ENCODE results near the gene RRAGC.

The RRAGC gene

DNA sequence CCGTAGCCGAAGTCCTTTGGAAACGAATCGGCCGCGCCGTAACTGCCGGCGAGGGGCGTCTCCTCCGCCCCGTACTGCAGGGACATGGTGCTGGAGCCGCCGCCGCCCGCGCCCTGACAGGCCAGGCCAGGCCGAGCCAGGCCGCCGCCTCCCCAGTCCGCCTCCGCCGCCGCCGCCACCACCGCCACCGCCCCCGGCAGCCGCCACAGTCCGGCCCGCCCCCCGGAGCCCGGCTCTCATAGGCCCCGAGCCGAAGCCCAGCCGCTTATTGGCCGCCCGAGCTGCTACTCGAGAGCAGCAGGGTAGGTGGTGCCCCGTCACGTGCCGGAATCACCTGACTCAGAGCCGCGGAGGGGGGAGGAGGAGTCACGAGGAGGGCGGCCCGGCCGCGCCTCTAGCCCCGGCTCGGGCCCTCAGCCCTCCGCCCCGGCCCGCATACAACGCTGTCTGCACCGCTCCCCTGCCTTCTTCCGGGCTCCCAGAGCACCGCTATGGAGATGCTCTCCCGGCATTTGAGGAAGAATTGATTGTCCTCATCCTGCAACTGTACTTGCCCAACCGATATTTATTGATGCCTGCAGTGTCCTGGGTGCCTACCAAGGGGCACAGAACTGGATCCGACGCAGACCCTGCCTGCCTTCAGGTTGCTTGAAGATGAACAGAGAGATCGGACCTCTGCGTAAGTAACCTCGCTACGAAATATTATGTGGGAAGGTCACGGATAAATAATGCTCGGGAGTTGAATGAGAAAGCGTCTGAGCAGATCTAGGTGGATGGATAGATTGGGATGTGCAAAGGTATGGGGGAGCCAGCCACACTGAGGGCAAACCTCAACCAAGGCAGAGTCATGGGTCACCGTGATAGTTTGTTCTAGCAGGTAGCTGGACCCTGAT is at the start of gene RRAGC:
TSS of gene RRAGC (minus strand) at position 212 of the 893 bp plus-strand sequence. CDS start at position 86, 126 bp downstream.
- DNase-seq (ENCODE audit: low spot score): peak; percentile 97

GRCh38 chr1:38908821-38909220 is 49.2 kb upstream of the RRAGC start:
- no peak for DNase-seq (ENCODE audit: low spot score)

GRCh38 chr1:38905985-38906384 is 46.4 kb upstream of the RRAGC start:
- no peak for DNase-seq (ENCODE audit: low spot score)

DNA sequence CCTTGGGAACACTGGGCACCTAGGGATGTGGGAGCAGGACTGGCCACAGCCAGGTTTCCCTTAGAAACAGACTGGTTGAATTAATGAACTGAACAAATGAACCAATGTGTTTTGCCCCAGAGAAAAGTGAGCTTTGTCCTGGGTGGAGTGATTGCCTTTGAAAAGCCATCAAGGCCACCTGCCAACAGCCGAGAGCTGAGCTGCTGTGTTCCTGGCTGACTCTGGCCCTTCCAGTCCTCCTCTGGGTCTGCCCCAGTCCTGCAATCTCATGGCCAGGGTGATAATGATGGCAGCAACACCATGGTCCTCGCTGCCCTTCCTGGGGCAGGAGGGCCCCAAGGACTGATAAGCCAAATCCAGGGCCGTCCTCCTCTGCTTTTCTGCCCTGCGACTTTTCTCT is 40.0 kb upstream of the RRAGC start:
- DNase-seq (ENCODE audit: low spot score): no peak

DNA sequence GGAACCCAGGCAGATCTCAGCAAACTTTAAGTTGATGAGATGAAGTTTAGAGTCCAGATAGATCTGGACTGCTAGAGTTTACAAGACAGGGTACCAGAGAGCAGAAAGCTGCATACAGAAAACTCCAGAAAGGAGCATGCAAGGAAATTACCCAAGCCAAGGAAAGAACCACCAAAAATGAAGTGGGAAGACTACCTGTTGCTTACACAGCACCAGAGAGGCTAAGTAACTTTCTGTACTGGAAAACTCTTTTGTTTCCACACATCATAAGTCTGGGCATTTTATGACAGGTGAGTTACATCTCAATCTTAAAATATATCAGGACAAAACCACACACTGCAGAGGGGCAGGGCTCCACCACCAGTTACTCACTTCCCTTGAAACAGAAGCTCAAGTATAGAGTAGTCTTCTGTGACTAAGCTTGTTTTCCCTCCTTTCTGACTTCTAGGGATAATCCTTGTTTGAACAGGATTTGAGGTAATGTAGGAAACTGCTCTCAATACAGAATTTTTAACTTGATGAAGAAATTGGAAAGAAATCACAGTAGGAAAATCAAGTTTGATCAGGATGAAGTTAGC is 39.2 kb upstream of the RRAGC start:
- DNase-seq (ENCODE audit: low spot score): no peak

- no peak for DNase-seq (ENCODE audit: low spot score)
These were observed 36.6 kb upstream of the RRAGC start for GRCh38 chr1:38896169-38896568.

DNA sequence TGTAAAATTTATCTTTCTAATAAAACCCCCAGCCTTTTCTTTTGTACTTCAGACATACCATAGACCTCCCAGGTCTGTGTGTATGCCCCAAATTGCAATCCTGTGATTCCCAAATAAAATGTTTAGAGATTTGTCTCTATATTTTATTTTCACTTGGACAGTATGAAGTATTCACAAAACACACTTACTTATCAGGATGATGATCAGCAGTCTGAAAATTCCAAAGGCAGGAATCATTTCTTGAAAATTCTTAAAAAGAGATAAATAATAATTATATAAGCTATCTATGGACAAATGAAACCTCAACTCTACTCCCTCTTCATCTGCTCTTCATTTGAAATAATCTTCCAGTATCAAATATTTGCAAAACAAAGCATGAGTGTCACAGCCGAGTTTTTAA is 33.4 kb upstream of the RRAGC start:
- DNase-seq (ENCODE audit: low spot score): no peak

GRCh38 chr1:38891753-38892152 is 32.2 kb upstream of the RRAGC start:
- peak; percentile 35 for DNase-seq (ENCODE audit: low spot score)

- DNase-seq (ENCODE audit: low spot score): no peak
These were observed 30.0 kb upstream of the RRAGC start for GRCh38 chr1:38889589-38889988.

GRCh38 chr1:38888423-38889333 is 29.1 kb upstream of the RRAGC start:
- no peak for DNase-seq (ENCODE audit: low spot score)

- DNase-seq (ENCODE audit: low spot score): no peak
These were observed 25.5 kb upstream of the RRAGC start for GRCh38 chr1:38885092-38885491.

DNA sequence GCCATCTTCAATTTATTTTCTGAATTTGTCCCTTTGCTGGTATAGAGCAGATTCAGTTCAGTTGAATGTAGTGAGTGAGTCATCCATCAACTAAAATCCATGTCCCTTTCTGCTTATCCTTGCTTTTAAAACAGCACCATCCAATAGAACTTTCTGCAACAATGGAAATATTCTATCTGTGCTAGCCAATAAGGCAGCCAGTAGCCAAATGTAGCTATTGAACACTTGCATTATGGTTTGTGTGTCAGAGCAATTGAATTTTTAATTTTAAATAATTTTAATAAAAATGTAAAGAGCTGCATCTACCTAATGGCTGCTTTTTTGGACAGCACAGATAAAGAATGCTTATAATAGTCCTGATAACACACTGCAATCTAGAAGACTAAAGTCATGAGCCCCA is 21.9 kb upstream of the RRAGC start, which contains the start of gene GJA9:
TSS of gene GJA9 (minus strand) at position 101 of the 400 bp plus-strand sequence. CDS start 5,489 bp downstream, outside the sequence.
- no peak for DNase-seq (ENCODE audit: low spot score)

- DNase-seq (ENCODE audit: low spot score): no peak
These were observed 16.2 kb upstream of the RRAGC start for GRCh38 chr1:38875811-38876210.

- DNase-seq (ENCODE audit: low spot score): peak; percentile 93
These were observed 13.7 kb upstream of the RRAGC start, which contains the start of gene MYCBP for GRCh38 chr1:38873027-38873969. TSS of gene MYCBP (minus strand) at chr1:38873348. CDS start at chr1:38873305, 43 bp downstream.

DNA sequence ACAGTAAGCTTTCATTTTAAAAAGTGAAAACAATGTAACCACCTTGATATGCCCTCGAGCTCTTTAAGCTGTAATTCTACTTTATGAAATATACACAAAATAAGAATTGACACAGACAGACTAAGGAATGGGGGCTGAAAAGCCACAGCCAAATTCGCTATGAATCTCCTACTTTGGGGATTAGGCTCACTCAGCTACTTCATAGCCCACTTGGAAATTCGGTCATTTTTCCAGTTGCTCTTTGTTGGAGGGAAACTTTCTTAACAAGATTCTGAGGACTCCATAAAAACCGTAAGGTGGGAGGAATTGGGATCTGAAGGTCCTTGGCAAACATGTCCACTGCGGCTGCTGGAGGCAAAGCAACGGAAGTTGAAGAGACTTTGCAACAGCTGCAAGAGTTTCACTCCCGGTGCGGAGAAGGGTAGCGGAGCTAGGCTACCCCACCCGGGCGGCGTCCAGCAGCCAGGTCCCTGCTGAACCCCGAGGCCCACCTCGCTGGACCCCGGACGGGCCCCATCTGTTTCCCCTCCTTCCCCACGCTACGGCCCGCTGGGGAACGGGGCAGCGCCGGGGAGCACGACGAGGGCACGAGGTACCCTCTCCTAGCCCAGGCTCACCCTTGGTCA is 12.9 kb upstream of the RRAGC start:
- DNase-seq (ENCODE audit: low spot score): no peak

GRCh38 chr1:38870996-38871395 is 11.4 kb upstream of the RRAGC start:
- DNase-seq (ENCODE audit: low spot score): no peak

GRCh38 chr1:38867208-38867607 is 7.6 kb upstream of the RRAGC start:
- no peak for DNase-seq (ENCODE audit: low spot score)

- no peak for DNase-seq (ENCODE audit: low spot score)
These were observed 5.6 kb upstream of the RRAGC start for GRCh38 chr1:38865112-38865715.

GRCh38 chr1:38860454-38860795 is 853 bp upstream of the RRAGC start:
- DNase-seq (ENCODE audit: low spot score): no peak

- DNase-seq (ENCODE audit: low spot score): peak; percentile 37
These were observed 575 bp downstream of the RRAGC start for GRCh38 chr1:38858833-38859560.

All from HuH-7.5 (cell line).